ENCODE results near the gene ACTN3.

Gene ACTN3

GRCh38 chr11:66509131-66509561 is 37.6 kb upstream of the ACTN3 start:
- TF ChIP-seq POLR2AphosphoS5 (IDR thresholded peaks at IDR 0.05; ENCODE audit: low read depth, low read length) (no peak), SIN3A (IDR thresholded peaks at IDR 0.05; ENCODE audit: borderline replicate concordance, insufficient read depth, low read length) (no peak), FOXP2 (optimal IDR thresholded peaks at IDR 0.05; ENCODE audit: borderline replicate concordance, extremely low read depth, extremely low read length, insufficient read depth) (no peak), TAF1 (IDR thresholded peaks at IDR 0.05; ENCODE audit: borderline replicate concordance, insufficient read depth, low read length) (no peak)
- TF ChIP-seq, protein P1, sequence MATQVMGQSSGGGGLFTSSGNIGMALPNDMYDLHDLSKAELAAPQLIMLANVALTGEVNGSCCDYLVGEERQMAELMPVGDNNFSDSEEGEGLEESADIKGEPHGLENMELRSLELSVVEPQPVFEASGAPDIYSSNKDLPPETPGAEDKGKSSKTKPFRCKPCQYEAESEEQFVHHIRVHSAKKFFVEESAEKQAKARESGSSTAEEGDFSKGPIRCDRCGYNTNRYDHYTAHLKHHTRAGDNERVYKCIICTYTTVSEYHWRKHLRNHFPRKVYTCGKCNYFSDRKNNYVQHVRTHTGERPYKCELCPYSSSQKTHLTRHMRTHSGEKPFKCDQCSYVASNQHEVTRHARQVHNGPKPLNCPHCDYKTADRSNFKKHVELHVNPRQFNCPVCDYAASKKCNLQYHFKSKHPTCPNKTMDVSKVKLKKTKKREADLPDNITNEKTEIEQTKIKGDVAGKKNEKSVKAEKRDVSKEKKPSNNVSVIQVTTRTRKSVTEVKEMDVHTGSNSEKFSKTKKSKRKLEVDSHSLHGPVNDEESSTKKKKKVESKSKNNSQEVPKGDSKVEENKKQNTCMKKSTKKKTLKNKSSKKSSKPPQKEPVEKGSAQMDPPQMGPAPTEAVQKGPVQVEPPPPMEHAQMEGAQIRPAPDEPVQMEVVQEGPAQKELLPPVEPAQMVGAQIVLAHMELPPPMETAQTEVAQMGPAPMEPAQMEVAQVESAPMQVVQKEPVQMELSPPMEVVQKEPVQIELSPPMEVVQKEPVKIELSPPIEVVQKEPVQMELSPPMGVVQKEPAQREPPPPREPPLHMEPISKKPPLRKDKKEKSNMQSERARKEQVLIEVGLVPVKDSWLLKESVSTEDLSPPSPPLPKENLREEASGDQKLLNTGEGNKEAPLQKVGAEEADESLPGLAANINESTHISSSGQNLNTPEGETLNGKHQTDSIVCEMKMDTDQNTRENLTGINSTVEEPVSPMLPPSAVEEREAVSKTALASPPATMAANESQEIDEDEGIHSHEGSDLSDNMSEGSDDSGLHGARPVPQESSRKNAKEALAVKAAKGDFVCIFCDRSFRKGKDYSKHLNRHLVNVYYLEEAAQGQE (IDR thresholded peaks at IDR 0.05; ENCODE audit: insufficient read depth in 1 of 2, low read depth in 2 of 2, low read length in 2 of 2): no peak

GRCh38 chr11:66510271-66510989 is 36.3 kb upstream of the ACTN3 start, which contains the start of gene BBS1:
BBS1 (plus strand) TSS chr11:66510635; CDS start chr11:66510660, 25 bp downstream.
- TF ChIP-seq, protein P1 (IDR thresholded peaks at IDR 0.05; ENCODE audit: insufficient read depth in 1 of 2, low read depth in 2 of 2, low read length in 2 of 2): peak in 1 of 2 experiments; percentile 72; a peak in 2 of 4 replicates
- TF ChIP-seq SIN3A (IDR thresholded peaks at IDR 0.05; ENCODE audit: borderline replicate concordance, insufficient read depth, low read length): peak; percentile 96; the same call in 1 of the 2 replicates
- TF ChIP-seq POLR2AphosphoS5 (IDR thresholded peaks at IDR 0.05; ENCODE audit: low read depth, low read length): peak; percentile 86
- peak; percentile 92 for TF ChIP-seq FOXP2 (optimal IDR thresholded peaks at IDR 0.05; ENCODE audit: borderline replicate concordance, extremely low read depth, extremely low read length, insufficient read depth)
- TF ChIP-seq TAF1 (IDR thresholded peaks at IDR 0.05; ENCODE audit: borderline replicate concordance, insufficient read depth, low read length): peak; percentile 98

- TF ChIP-seq SIN3A (IDR thresholded peaks at IDR 0.05; ENCODE audit: borderline replicate concordance, insufficient read depth, low read length) (no peak), TAF1 (IDR thresholded peaks at IDR 0.05; ENCODE audit: borderline replicate concordance, insufficient read depth, low read length) (no peak), FOXP2 (optimal IDR thresholded peaks at IDR 0.05; ENCODE audit: borderline replicate concordance, extremely low read depth, extremely low read length, insufficient read depth) (no peak)
- TF ChIP-seq, protein P1 (IDR thresholded peaks at IDR 0.05; ENCODE audit: insufficient read depth in 1 of 2, low read depth in 2 of 2, low read length in 2 of 2): no peak
These were observed 35.7 kb upstream of the ACTN3 start for GRCh38 chr11:66510990-66511339.

DNA sequence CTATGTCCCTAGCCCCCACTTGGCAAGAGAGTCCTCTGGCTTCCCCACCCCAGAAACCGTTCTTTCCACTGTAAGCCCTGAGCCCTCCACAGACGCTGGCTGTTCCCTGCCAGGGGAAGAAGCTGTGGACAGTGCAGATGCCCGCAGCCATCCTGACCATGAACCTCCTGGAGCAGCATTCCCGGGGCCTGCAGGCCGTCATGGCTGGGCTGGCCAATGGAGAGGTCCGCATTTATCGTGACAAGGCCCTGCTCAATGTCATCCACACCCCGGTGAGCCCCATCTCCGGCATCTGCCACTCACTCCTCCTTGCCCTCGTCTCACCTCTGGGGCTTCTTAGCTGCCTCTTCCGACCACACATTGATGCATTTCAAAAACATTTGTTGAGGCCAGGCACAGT is 23.1 kb upstream of the ACTN3 start:
- TF ChIP-seq FOXP2 (optimal IDR thresholded peaks at IDR 0.05; ENCODE audit: borderline replicate concordance, extremely low read depth, extremely low read length, insufficient read depth) (no peak), TAF1 (IDR thresholded peaks at IDR 0.05; ENCODE audit: borderline replicate concordance, insufficient read depth, low read length) (no peak)

DNA sequence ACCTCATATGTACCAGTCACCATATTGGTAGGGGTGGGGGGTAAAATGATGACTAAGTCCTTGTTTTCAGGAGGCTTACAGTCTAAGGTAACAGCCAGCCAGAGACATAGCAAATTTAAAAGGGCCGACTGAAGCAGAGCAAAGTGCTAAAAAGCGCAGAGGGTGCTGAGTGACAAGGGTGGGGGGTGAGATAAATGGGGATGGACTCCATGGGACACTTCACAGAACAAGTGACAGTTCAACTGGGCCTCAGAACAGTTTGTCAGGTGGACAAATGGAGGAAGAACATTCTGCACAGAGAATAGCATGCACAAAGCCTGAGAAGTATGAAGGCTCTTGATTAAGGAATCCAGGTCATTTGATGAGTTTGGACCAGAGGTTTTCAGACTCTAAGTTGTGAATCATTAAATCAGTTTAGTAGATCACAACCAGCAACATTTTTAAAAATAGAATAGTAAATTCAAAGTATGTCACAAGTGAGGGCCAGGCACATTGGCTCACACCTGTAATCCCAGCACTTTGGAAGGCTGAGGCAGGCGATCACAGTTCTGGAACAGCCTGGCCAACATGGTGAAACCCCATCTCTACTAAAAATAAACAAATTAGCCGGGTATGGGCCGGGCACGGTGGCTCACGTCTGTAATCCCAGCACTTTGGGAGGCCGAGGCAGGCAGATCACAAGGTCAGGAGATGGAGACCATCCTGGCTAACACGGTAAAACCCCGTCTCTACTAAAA is 22.2 kb upstream of the ACTN3 start:
- TF ChIP-seq, protein P1 (IDR thresholded peaks at IDR 0.05; ENCODE audit: insufficient read depth in 1 of 2, low read depth in 2 of 2, low read length in 2 of 2): no peak
- TF ChIP-seq POLR2AphosphoS5 (IDR thresholded peaks at IDR 0.05; ENCODE audit: low read depth, low read length): no peak
- no peak for TF ChIP-seq SIN3A (IDR thresholded peaks at IDR 0.05; ENCODE audit: borderline replicate concordance, insufficient read depth, low read length)
- TF ChIP-seq TAF1 (IDR thresholded peaks at IDR 0.05; ENCODE audit: borderline replicate concordance, insufficient read depth, low read length): no peak
- TF ChIP-seq FOXP2 (optimal IDR thresholded peaks at IDR 0.05; ENCODE audit: borderline replicate concordance, extremely low read depth, extremely low read length, insufficient read depth): no peak

Measured in PFSK-1 (cell line).